Fibroblast of lung (primary cell): ENCODE results near the gene ST6GALNAC3.

Source experiments
- EZH2 ChIP-seq: IDR thresholded peaks from 2 replicates; pipeline ENCODE4 v1.5.1; 2012; ENCODE audit warnings: low read length, control low read depth, mild to moderate bottlenecking; ENCODE audit errors: missing control alignments
- TF ChIP-seq, protein P1 (sequence below), 2 donors: IDR thresholded peaks in 1 of 2; conservative IDR thresholded peaks in 1 of 2; 1 replicate in 1 of 2; 2 replicates in 1 of 2; pipeline ENCODE4 v1.5.1; 2011 to 2012; ENCODE audit warnings: low read length in 2 of 2, control low read depth in 1 of 2, inconsistent platforms in 1 of 2, low read depth in 1 of 2, mild to moderate bottlenecking in 1 of 2

DNA sequence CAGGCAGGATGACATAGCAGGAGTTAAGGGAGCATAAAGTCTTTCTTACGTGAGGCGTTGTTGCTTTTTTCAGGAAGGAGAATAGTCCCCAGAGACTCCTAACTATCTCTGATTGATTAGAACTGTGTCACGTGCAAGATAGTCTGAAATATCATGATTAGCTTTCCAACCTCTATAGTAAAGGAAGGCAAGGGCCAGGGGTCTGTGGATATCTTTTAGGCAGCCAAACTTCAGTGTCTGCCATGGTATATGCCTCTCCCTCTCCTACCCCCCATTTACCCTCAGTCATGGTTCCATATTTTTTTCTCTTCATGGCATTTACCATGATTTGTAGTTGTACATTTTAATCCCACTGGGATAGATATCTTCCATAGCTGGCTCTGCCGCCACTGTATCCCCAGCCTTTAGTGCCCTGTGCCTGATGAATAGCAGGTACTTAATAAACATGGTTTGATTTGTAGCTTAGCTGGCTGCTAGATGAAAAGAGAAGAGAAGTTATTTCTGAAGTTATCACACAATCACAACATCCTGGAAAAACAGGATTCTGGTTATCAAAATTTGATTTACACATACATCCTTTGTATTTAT lies 474.1 kb downstream of the ST6GALNAC3 start:
- TF ChIP-seq, protein P1, sequence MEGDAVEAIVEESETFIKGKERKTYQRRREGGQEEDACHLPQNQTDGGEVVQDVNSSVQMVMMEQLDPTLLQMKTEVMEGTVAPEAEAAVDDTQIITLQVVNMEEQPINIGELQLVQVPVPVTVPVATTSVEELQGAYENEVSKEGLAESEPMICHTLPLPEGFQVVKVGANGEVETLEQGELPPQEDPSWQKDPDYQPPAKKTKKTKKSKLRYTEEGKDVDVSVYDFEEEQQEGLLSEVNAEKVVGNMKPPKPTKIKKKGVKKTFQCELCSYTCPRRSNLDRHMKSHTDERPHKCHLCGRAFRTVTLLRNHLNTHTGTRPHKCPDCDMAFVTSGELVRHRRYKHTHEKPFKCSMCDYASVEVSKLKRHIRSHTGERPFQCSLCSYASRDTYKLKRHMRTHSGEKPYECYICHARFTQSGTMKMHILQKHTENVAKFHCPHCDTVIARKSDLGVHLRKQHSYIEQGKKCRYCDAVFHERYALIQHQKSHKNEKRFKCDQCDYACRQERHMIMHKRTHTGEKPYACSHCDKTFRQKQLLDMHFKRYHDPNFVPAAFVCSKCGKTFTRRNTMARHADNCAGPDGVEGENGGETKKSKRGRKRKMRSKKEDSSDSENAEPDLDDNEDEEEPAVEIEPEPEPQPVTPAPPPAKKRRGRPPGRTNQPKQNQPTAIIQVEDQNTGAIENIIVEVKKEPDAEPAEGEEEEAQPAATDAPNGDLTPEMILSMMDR (conservative IDR thresholded peaks at IDR 0.05 in 1 of 2, IDR thresholded peaks at IDR 0.05 in 1 of 2; ENCODE audit: low read depth in 1 of 2, low read length in 2 of 2), result no peak
- TF ChIP-seq EZH2, result no peak
